CD8-positive, alpha-beta memory T cell (primary cell): ENCODE results near the gene NACC2. TPM values are rescaled to one million over a fixed set of nuclear protein-coding genes. Genes with fewer than 3 reads are reported as not detected.
"Not testable (repeated sequence)": the region's sequence is repeated elsewhere in the genome, so short reads cannot be mapped to it uniquely, and the experiment has no call there.

ENCODE experiments used
- CTCF ChIA-PET: fragments of 350-600 bp; sonication (Branson Sonifier 250); formaldehyde crosslinking; loops from one replicate; lab custom pipeline; 2021; ENCODE audit warnings: antibody characterized with exemption; lab: Charles Lee
- POLR2A ChIA-PET: fragments of 350-600 bp; sonication (Branson Sonifier 250); formaldehyde crosslinking; loops from one replicate; lab custom pipeline; 2021; ENCODE audit warnings: antibody characterized with exemption; lab: Charles Lee
- DNase-seq, 5 donors: peaks; one replicate each; pipeline versions ENCODE4 v3.0.0 to v3.0.0-alpha.2; 2020 to 2022; ENCODE audit warnings: mixed read lengths in 1 of 5
- H3K27ac ChIP-seq: one replicate; pipeline ENCODE4 v1.7.0; 2013; ENCODE audit warnings: low read depth, mild to moderate bottlenecking, low read length, moderate library complexity
- H3K27me3 ChIP-seq: 2 replicates; pipeline ENCODE4 v1.7.0; 2013; ENCODE audit warnings: low read length, mild to moderate bottlenecking; ENCODE audit not compliant: insufficient read depth, poor library complexity, severe bottlenecking
- H3K36me3 ChIP-seq: 2 replicates; pipeline ENCODE4 v1.7.0; 2013; ENCODE audit warnings: mild to moderate bottlenecking, low read length, moderate library complexity; ENCODE audit not compliant: insufficient read depth
- H3K4me1 ChIP-seq: 2 replicates; pipeline ENCODE4 v1.7.0; 2013; ENCODE audit warnings: mild to moderate bottlenecking, low read length, moderate library complexity; ENCODE audit not compliant: insufficient read depth
- H3K4me3 ChIP-seq: 2 replicates; pipeline ENCODE4 v1.7.0; 2013; ENCODE audit warnings: mild to moderate bottlenecking, low read length
- H3K9me3 ChIP-seq: 2 replicates; pipeline ENCODE4 v1.7.0; 2013; ENCODE audit warnings: mild to moderate bottlenecking, low read length
- H3K27ac Mint-ChIP-seq, 8 donors: one replicate each; pipeline ENCODE4 v1.8.0; 2020 to 2021; ENCODE audit warnings: mixed read lengths in 8 of 8, mild to moderate bottlenecking in 6 of 8, inconsistent platforms in 3 of 8, moderate library complexity in 3 of 8
- H3K27me3 Mint-ChIP-seq, 2 donors: one replicate each; pipeline ENCODE4 v1.8.0; 2020 to 2021; ENCODE audit warnings: mixed read lengths in 2 of 2, mild to moderate bottlenecking in 1 of 2, moderate library complexity in 1 of 2
- H3K36me3 Mint-ChIP-seq, 3 donors: one replicate each; pipeline ENCODE4 v1.8.0; 2020 to 2021; ENCODE audit warnings: mixed read lengths in 3 of 3, inconsistent platforms in 1 of 3, mild to moderate bottlenecking in 1 of 3
- H3K4me1 Mint-ChIP-seq, 3 donors: one replicate each; pipeline ENCODE4 v1.8.0; 2020 to 2021; ENCODE audit warnings: mixed read lengths in 3 of 3, inconsistent platforms in 1 of 3, mild to moderate bottlenecking in 1 of 3
- H3K4me3 Mint-ChIP-seq, 7 donors: one replicate each; pipeline ENCODE4 v1.8.0; 2020 to 2021; ENCODE audit warnings: mixed read lengths in 7 of 7, mild to moderate bottlenecking in 6 of 7, moderate library complexity in 4 of 7, inconsistent platforms in 2 of 7
- H3K9me3 Mint-ChIP-seq, 5 donors: one replicate each; pipeline ENCODE4 v1.8.0; 2020 to 2022; ENCODE audit warnings: mixed read lengths in 5 of 5, mild to moderate bottlenecking in 3 of 5, moderate library complexity in 2 of 5, inconsistent platforms in 1 of 5
- polyA plus RNA-seq: library from polyadenylated mRNA; unstranded; fragments of 300-500 nt; fragmentation: Illumina TruSeq; gene quantifications from one replicate; pipeline ENCODE4 v1.2.3, GENCODE V29; 2021
- total RNA-seq, 2 experiments: library from RNA; stranded (reverse); gene quantifications; one replicate each; pipeline ENCODE4 v1.2.3, GENCODE V29; 2021

Gene NACC2
- total and polyA plus RNA-seq, 3 experiments from 2014 or later, result 2.9 to 9.1 (median 9.0) TPM

- no peaks in the 10 kb centered on the region for H3K36me3 ChIP-seq
- no peaks in the 10 kb centered on the region for H3K9me3 ChIP-seq
- Mint-ChIP-seq H3K27me3 (no peaks in the 10 kb centered on the region), H3K4me1 (peaks cover 12 to 35% (median 15%) of the 10 kb centered on the region in 3 donors), H3K4me3 (no peak overlapping the region), H3K36me3 (peaks cover 0 to 14% (median 6%) of the 10 kb centered on the region in 3 donors), H3K27ac (peak overlapping the region in 1 of 8 donors; percentile 46), H3K9me3 (no peaks in the 10 kb centered on the region)
- ChIA-PET CTCF (no interaction called here), POLR2A (no interaction called here)
- DNase-seq, result peak in 1 of 5 donors; percentile 25
- H3K4me1 ChIP-seq, result peaks cover 5% of the 10 kb centered on the region
- no peak overlapping the region for H3K27ac ChIP-seq
- no peaks in the 10 kb centered on the region for H3K27me3 ChIP-seq
- H3K4me3 ChIP-seq, result no peak overlapping the region
These were observed 17.1 kb downstream of the NACC2 start for GRCh38 chr9:136078024-136078423.

- peaks cover 9 to 30% (median 14%) of the 10 kb centered on the region in 3 donors for H3K4me1 Mint-ChIP-seq
- ChIA-PET CTCF (no interaction called here), POLR2A (no interaction called here)
- H3K4me3 Mint-ChIP-seq, result no peak overlapping the region
- H3K36me3 Mint-ChIP-seq, result peaks cover 0 to 12% (median 6%) of the 10 kb centered on the region in 3 donors
- Histone ChIP-seq H3K27ac (no peak overlapping the region), H3K27me3 (no peaks in the 10 kb centered on the region), H3K4me1 (peaks cover 5% of the 10 kb centered on the region), H3K9me3 (no peaks in the 10 kb centered on the region), H3K4me3 (no peak overlapping the region), H3K36me3 (no peaks in the 10 kb centered on the region)
- DNase-seq, result peak in 1 of 5 donors; percentile 6
- H3K27ac Mint-ChIP-seq, result no peak overlapping the region
- no peaks in the 10 kb centered on the region for H3K9me3 Mint-ChIP-seq
- H3K27me3 Mint-ChIP-seq, result no peaks in the 10 kb centered on the region
These were observed 17.6 kb downstream of the NACC2 start for GRCh38 chr9:136077491-136077890.

- Histone ChIP-seq H3K36me3 (no peaks in the 10 kb centered on the region), H3K27me3 (no peaks in the 10 kb centered on the region), H3K4me3 (no peak overlapping the region), H3K4me1 (peaks cover 5% of the 10 kb centered on the region), H3K9me3 (no peaks in the 10 kb centered on the region), H3K27ac (no peak overlapping the region)
- Mint-ChIP-seq H3K27ac (peak overlapping the region; percentile 23 to 90 (median 50)), H3K4me3 (peak overlapping the region in 3 of 7 donors; percentile 10 to 60 (median 48)), H3K27me3 (no peaks in the 10 kb centered on the region), H3K9me3 (no peaks in the 10 kb centered on the region), H3K4me1 (peaks cover 9 to 33% (median 14%) of the 10 kb centered on the region in 3 donors), H3K36me3 (peaks cover 0 to 12% (median 6%) of the 10 kb centered on the region in 3 donors)
- peak in 1 of 5 donors; percentile 42 for DNase-seq
- ChIA-PET CTCF (no interaction called here), POLR2A (no interaction called here)
These were observed 19.0 kb downstream of the NACC2 start for GRCh38 chr9:136075881-136076678.

GRCh38 chr9:136075134-136075841 lies 19.8 kb downstream of the NACC2 start:
- H3K4me1 Mint-ChIP-seq, result peaks cover 9 to 30% (median 17%) of the 10 kb centered on the region in 3 donors
- ChIA-PET CTCF (interaction anchor here (1.1 kb wide), 1 partner anchor 38 kb away, joined by 3 read pairs; no protein-coding TSS in a partner anchor), POLR2A (no interaction called here)
- H3K27ac Mint-ChIP-seq, result peak overlapping the region in 1 of 8 donors; percentile 54
- H3K4me3 ChIP-seq, result no peak overlapping the region
- peaks cover 5% of the 10 kb centered on the region for H3K4me1 ChIP-seq
- no peaks in the 10 kb centered on the region for H3K27me3 Mint-ChIP-seq
- H3K36me3 ChIP-seq, result no peaks in the 10 kb centered on the region
- H3K27ac ChIP-seq, result no peak overlapping the region
- peak in 1 of 5 donors; percentile 38 for DNase-seq
- peaks cover 0 to 16% (median 6%) of the 10 kb centered on the region in 3 donors for H3K36me3 Mint-ChIP-seq
- no peaks in the 10 kb centered on the region for H3K9me3 ChIP-seq
- H3K4me3 Mint-ChIP-seq, result no peak overlapping the region
- no peaks in the 10 kb centered on the region for H3K9me3 Mint-ChIP-seq
- H3K27me3 ChIP-seq, result no peaks in the 10 kb centered on the region

GRCh38 chr9:136074706-136075105 lies 20.4 kb downstream of the NACC2 start:
- no peak overlapping the region for H3K4me3 Mint-ChIP-seq
- no peaks in the 10 kb centered on the region for H3K9me3 Mint-ChIP-seq
- H3K4me1 ChIP-seq, result peaks cover 5% of the 10 kb centered on the region
- no peak overlapping the region for H3K27ac ChIP-seq
- ChIA-PET POLR2A (no interaction called here), CTCF (interaction anchor here (1.1 kb wide), 1 partner anchor 37 kb away, joined by 3 read pairs; no protein-coding TSS in a partner anchor)
- H3K27ac Mint-ChIP-seq, result no peak overlapping the region
- no peaks in the 10 kb centered on the region for H3K27me3 ChIP-seq
- H3K4me1 Mint-ChIP-seq, result peaks cover 12 to 26% (median 20%) of the 10 kb centered on the region in 3 donors
- peak in 1 of 5 donors; percentile 41 for DNase-seq
- H3K9me3 ChIP-seq, result no peaks in the 10 kb centered on the region
- H3K36me3 Mint-ChIP-seq, result peaks cover 0 to 16% (median 9%) of the 10 kb centered on the region in 3 donors
- no peaks in the 10 kb centered on the region for H3K36me3 ChIP-seq
- H3K4me3 ChIP-seq, result no peak overlapping the region
- H3K27me3 Mint-ChIP-seq, result no peaks in the 10 kb centered on the region

GRCh38 chr9:136062657-136063439 lies 32.2 kb downstream of the NACC2 start:
- no peak overlapping the region for H3K4me3 ChIP-seq
- peak in 1 of 5 donors; percentile 21 for DNase-seq
- H3K4me1 ChIP-seq, result no peaks in the 10 kb centered on the region
- H3K27me3 ChIP-seq, result no peaks in the 10 kb centered on the region
- Mint-ChIP-seq H3K9me3 (peaks cover 0 to 2% (median 0%) of the 10 kb centered on the region in 5 donors), H3K27me3 (no peaks in the 10 kb centered on the region), H3K4me3 (no peak overlapping the region), H3K36me3 (peaks cover 7 to 33% (median 11%) of the 10 kb centered on the region in 3 donors), H3K4me1 (peaks cover 0 to 16% (median 2%) of the 10 kb centered on the region in 3 donors), H3K27ac (no peak overlapping the region)
- H3K27ac ChIP-seq, result no peak overlapping the region
- CTCF ChIA-PET, result no interaction called here
- H3K9me3 ChIP-seq, result no peaks in the 10 kb centered on the region
- POLR2A ChIA-PET, result no interaction called here
- H3K36me3 ChIP-seq, result no peaks in the 10 kb centered on the region

- H3K27ac ChIP-seq, H3K36me3 ChIP-seq, H3K27me3 ChIP-seq, H3K27me3 Mint-ChIP-seq, DNase-seq, H3K4me3 ChIP-seq, H3K27ac Mint-ChIP-seq, H3K4me1 ChIP-seq, H3K9me3 ChIP-seq, POLR2A ChIA-PET, H3K4me3 Mint-ChIP-seq, H3K9me3 Mint-ChIP-seq, CTCF ChIA-PET: not testable (repeated sequence)
- H3K36me3 Mint-ChIP-seq, result peaks cover 7 to 31% (median 11%) of the 10 kb centered on the region in 3 donors
- H3K4me1 Mint-ChIP-seq, result peaks cover 4 to 21% (median 6%) of the 10 kb centered on the region in 3 donors
These were observed 33.2 kb downstream of the NACC2 start for GRCh38 chr9:136061916-136062315.
